ENCODE measurements around the gene FRMD3.

DNA sequence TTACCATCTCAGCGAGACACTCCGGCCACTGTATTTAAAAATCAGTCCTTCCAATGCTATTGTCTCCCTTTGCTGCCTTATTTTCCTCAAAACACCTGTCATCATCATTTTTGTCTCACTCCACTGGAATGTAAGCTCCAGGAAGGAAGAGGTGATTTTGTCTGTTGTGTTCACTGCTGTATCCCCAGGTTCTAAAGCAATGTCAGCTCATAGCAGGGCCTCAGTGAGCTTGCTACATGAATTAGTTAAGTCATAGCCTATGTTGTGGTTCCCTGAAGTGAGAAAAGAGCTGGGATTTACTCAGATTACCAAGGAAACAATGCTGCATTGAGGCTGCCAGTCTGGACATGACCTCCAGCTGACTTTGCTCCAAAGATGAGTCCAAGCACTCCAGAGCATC is 337.7 kb downstream of the FRMD3 start:
- TF ChIP-seq CTCF (IDR thresholded peaks at IDR 0.05 in 8 of 11, conservative IDR thresholded peaks at IDR 0.05 in 3 of 11): no peak
- no peak for TF ChIP-seq POLR2A (IDR thresholded peaks at IDR 0.05)
- TF ChIP-seq POLR2AphosphoS5 (IDR thresholded peaks at IDR 0.05): no peak
